OCI-M1 (cell line): ENCODE data around the gene SGSM1.
A peak's percentile ranks its signal among the peaks of the same experiment; 100 is the strongest.

Source experiments
- DNase-seq: peaks from one replicate; lab custom pipeline; 2025; lab: John Stamatoyannopoulos, UW

Gene SGSM1

DNA sequence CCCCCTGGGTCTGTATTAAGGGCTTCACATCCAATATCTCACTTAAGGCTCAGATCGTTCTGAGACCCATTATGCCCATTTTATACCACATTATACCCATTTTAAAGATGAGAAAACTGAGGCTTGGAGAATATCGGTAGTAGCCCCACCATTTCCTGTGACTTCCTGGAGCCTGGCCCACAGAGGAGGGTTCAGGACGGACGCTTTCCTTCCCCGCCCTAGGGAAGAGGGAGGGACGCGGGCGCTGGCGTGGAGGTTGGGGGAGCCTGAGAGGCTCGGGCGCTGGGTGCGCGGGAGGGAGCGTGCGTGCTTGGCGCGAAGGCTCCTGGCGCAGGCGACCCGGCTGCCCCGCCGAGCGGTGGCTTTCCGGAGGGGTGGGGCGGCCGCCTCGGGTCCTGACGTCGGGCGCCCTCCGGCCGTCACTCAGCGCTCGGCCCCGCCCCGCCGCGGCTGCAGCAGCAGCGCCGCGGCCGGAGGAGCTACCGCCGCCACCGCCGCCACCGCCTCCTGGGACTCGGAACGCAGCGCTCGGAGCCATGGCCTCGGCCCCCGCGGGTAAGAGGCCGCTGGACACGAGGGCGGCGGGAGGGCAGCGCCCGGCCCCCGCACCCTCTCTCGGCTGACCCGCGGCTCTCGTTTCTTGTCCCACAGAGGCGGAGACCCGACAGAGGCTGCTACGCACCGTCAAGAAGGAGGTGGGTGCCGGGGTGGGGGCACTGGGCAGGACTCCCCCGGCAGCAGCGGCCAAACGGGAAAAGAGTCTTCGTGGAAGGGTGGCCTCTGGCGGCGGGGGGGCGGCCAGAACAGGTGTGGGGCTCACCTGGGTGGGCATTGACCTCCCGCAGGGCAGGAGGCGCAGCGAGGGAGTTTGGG is at the start of gene SGSM1:
Gene SGSM1 (plus strand): TSS at position 422 of the 873 bp plus-strand sequence. CDS start 115 bp downstream, at position 537.
- DNase-seq: peak; percentile 94

- DNase-seq: peak; percentile 92
Measured at GRCh38 chr22:24758164-24758799, 47.7 kb upstream of the SGSM1 start.

DNA sequence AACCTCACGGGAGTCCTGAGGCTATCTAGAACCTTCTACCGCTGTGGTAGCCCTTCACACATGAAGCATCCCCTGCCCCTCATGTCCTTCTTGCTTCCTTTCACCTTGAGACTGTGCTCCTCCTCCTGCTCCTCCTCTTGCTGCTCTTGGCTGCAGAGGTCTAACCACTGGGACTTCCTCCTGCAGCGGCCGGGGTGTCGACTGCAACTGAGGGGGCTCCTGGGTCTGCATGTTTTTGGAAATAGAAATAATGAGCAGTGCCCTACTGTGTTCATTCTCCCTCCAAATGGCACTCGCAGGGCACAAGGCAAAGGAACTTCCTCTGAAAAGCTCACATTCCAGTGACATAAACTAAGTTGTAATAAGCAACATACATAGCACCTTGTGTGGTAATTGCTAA is 46.2 kb upstream of the SGSM1 start:
- DNase-seq: no peak

DNA sequence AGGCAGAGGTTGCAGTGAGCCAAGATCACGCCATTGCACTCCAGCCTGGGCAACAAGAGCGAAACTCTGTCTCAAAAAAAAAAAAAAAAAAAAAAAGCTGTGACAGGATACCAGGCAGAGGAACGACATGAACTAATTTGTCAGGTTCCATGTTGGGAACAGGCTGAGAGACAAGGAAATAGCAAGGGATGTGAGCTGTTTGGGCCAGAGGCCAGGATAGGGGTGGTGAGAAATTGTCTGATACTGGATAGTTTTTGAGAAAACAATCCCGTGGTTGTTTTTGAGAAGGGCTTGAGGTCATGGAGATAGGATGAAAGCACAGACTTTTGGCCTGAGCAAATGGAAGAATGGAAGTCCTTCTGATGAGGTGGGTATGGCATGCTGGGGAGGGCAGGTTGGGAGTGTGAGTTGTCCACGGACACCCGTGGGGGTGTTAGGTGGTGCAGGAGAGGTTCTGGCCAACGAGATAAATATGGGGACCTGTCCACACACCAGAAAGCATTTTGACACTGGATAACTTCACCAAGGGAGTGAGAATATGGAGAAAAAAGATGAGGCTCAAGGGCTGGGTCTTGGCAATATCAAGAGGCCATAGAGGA is 45.2 kb upstream of the SGSM1 start:
- no peak for DNase-seq

DNA sequence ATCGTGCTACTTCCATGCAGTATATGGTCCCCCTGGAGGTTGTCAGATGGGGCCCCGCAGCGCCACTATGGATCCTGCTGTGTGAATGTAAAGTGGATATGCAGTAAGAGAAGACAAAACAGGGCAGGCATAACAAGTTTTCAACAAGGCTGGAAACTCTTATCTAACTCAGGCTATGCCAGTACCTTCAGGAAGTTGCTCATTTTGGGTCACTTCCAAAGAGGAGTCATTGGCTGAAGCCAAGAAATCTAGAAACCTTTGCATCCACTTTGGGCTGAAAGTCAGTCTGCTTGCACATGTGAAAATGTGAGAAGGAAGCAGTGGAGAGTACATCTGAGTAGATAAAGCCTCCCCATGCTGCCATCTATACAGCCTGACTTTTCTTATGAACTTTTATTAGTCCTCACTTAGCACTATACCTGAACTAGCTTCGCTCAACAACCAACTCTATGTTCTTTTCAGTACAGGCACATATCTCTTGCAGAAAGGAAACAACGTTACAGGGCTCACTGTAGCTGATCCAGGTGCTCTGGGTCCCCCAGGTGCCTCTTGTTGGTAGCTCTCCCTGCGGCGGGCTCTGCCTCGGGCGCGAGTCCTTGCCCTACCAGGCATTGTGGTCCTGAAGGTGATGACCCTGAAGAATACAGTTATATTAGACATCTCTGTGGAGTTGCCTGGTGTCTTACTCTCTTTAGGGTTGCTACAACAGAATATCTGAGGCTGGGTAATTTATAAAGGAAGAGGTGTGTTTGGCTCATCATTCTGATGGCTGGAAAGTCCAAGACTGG is 43.9 kb upstream of the SGSM1 start:
- DNase-seq: peak; percentile 30

DNA sequence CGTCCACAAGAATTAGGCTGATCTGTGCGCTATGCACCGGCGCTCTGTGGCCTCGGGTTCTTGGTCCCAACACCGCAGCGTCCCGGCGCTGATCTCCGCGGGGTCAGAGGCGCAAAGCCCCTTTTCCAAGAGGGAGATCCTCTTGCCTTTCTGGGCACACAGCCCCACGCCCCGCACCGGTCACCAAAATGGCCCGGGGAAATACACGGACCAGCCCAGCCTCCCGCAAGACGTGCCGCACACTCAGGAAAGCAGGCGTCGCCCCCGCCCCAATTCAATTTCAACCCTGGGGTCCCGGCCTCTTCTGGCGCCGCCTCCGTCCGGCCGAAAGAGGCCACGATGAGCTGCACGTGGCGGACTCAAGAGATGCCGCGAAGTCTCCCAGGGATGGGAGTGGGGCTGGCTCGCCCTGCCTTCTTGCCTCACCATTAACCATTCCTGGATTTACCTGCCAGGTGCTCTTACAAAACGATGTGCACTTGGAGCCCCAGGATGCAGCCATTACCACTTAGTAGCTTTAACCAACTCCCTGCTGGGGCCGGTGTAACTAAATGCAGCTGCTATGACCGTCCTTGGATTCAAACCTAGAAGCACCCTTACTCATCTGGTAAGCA is 42.0 kb upstream of the SGSM1 start:
- no peak for DNase-seq

DNA sequence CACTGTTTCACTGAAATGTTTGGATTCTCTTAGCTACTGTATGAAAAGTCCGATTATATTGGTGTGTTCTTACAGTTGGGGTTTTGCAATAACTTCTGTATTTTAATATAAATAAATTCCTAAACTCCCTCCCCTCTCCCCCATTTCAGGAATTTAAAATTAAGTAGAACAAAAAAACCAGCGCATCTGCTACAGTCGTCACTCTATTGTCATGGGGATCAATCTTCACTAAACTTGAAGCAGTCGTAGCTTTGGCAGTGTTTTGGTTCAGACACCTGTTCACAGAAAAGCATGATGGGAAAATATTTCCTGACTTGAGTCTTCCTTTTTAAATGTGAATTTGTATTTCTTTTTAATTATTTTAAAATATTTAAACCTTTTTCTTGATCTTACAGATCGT is 40.8 kb upstream of the SGSM1 start:
- DNase-seq: no peak

- peak; percentile 86 for DNase-seq
Measured at GRCh38 chr22:24768537-24769374, 37.3 kb upstream of the SGSM1 start.

GRCh38 chr22:24772493-24773220 is 33.4 kb upstream of the SGSM1 start:
- DNase-seq: peak; percentile 39

- DNase-seq: no peak
Measured at GRCh38 chr22:24775769-24776492, 30.1 kb upstream of the SGSM1 start.

GRCh38 chr22:24776525-24776924 is 29.5 kb upstream of the SGSM1 start:
- no peak for DNase-seq

GRCh38 chr22:24789516-24789915 is 16.5 kb upstream of the SGSM1 start:
- no peak for DNase-seq

DNA sequence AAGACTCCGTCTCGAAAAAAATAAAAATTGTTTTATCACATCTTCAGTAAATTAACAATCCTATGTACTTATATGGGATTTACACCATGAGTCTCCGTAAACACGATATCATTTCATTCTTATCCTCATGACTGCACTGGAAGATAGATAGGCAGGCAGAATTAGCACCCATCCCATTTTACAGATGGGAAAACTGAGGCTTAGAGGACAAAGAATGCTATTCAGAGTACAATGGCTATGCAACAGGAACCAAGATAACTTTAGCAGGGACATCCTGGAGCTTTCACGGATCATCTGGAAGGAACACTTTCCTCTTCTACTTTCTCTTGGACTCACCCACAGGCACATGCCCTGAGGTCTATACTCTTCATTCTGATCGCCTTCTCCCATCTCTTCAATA is 14.6 kb upstream of the SGSM1 start:
- DNase-seq: no peak

DNA sequence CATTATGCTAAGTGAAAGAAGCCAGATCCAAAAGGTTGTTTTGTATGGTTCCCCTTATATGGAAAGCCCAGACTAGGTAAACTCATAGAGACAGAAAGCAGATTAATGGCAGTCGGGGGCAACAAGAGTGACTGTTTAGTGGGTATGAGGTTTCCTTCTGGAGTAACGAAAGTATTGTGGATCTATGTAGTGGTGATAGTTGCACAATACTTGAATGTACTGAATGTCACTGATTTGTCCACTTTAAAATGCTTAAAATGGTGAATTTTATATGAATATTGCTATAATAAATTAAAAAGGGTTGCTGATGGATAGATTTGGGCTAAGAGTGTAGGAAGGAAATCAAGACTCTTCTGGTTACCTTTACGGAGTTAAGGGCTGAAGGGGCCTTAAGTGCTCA is 10.0 kb upstream of the SGSM1 start:
- DNase-seq: no peak

- no peak for DNase-seq
Measured at GRCh38 chr22:24796860-24797259, 9.2 kb upstream of the SGSM1 start.

GRCh38 chr22:24801901-24802465 is 4.0 kb upstream of the SGSM1 start:
- no peak for DNase-seq

GRCh38 chr22:24803064-24803542 is 2.9 kb upstream of the SGSM1 start:
- peak; percentile 77 for DNase-seq

DNA sequence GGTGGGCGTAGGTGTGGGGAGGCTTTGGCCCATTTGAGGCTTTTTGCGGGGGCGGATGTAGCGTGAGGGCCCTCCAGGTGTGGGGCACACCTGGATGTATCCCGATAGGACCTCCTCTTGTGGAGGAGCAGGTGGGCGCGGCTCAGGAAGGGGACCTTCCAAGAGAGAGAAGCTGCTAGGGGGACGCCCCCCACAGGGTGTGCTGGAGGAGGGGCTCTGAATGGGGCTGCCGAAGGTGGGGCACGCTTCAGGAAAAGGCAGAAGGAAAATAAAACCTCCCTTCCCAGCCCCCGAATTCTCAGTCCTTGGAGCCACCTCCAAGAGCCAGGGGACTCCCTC is 621 bp downstream of the SGSM1 start:
- no peak for DNase-seq

DNA sequence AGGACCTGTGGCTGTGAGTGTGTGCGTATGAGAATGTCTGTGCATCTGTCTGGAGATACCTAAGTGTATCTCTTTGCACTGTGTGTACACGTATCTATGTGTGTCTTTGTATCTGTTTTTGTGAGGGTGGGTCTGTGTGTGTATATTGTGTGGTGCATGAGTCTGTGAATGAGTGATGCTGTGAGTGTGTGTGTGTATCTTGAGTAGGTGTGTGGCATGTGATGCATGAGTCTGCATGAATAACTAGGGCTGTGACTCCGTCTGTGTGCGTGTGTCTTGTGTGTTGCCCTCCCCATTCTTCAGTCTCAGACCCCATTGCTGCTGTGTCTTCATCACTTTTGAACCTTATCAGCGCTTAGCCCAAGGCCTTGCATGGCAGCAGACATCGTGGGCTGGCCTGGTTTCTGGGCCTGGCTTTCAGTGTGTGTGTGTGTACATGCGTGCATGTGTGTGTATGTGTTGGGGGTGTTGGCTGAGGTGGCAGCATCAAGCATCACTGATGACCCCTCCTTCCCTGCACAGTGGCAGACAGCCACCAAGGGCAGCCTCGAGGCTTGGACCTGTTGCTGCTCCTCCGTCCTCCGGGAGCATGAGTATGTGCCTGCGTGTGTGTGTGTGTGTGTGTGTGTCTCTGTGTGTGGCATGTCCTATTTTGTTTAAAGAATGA is 1.4 kb downstream of the SGSM1 start:
- no peak for DNase-seq
